Right lobe of liver (tissue), 6 donors: Measurements from ENCODE around the gene ELF2. TPM values are rescaled to one million over a fixed set of nuclear protein-coding genes. Genes with fewer than 3 reads are reported as not detected.
"Not testable (repeated sequence)": the region's sequence is repeated elsewhere in the genome, so short reads cannot be mapped to it uniquely, and the experiment has no call there.

Experiments used
- ATAC-seq, 4 donors: fragments of 200-7000 bp; cut with Tn5 transposase; one replicate each; pipeline ENCODE4 v1.9.1; 2020; ENCODE audit warnings: mild to moderate bottlenecking in 4 of 4, moderate library complexity in 4 of 4
- DNase-seq, 3 donors: peaks; one replicate each; pipeline ENCODE4 v3.0.0-alpha.2; 2020
- H3K27ac ChIP-seq, 3 donors: fragments of 200-600 bp; one replicate each; pipeline ENCODE4 v1.8.0; 2022
- H3K27me3 ChIP-seq, 2 donors: fragments of 200-600 bp; one replicate each; pipeline ENCODE4 v1.8.0; 2022
- H3K36me3 ChIP-seq, 4 donors: fragments of 200-600 bp; sonication (generic) in 1 of 4; one replicate each; pipeline versions ENCODE4 v1.5.1 to v1.8.0; 2017 to 2022; ENCODE audit warnings: control low read depth in 1 of 4
- H3K4me1 ChIP-seq, 4 donors: fragments of 200-600 bp; sonication (generic) in 1 of 4; one replicate each; pipeline versions ENCODE4 v1.5.1 to v1.8.0; 2017 to 2022; ENCODE audit warnings: control low read depth in 1 of 4
- H3K4me3 ChIP-seq, 3 donors: fragments of 200-600 bp; one replicate each; pipeline ENCODE4 v1.8.0; 2022
- H3K9me3 ChIP-seq, 4 donors: fragments of 200-600 bp; sonication (generic) in 1 of 4; one replicate each; pipeline versions ENCODE4 v1.5.1 to v1.8.0; 2017 to 2022; ENCODE audit warnings: control low read depth in 1 of 4
- CTCF ChIP-seq, 4 donors: fragments of 200-600 bp in 3 of 4; fragments of 450-650 bp in 1 of 4; IDR thresholded peaks; one replicate each; pipeline versions ENCODE4 v1.5.1 to v1.8.0; 2016 to 2022; ENCODE audit warnings: antibody characterized with exemption in 4 of 4, mild to moderate bottlenecking in 2 of 4
- POLR2A ChIP-seq: fragments of 450-650 bp; IDR thresholded peaks from one replicate; pipeline ENCODE4 v1.6.1; 2017; ENCODE audit warnings: antibody characterized with exemption, mild to moderate bottlenecking
- WGBS: methylation state at CpG from one replicate; pipeline ENCODE4 v1.1.6; 2018; ENCODE audit warnings: low coverage, low lambda C conversion rate; ENCODE audit not compliant: insufficient coverage; ENCODE audit errors: missing lambda C conversion rate; 5-methylcytosine and 5-hydroxymethylcytosine counted together
- intact Hi-C, 2 donors: fragments of 100-400 bp; cut with DNase I; formaldehyde crosslinking; loops; one replicate each; pipeline versions ENCODE4 v1.11.2 to v1.14.1; 2022
- total RNA-seq, 6 experiments: library from RNA; depleted of rRNA in 2 of 6; stranded (reverse); fragments of >200 nt in 2 of 6; fragmentation: NEBNext Ultra II Directional in 3 of 6; extraction: Animal tissue kit (Norgen Biotek cat#: 25700) in 3 of 6; gene quantifications; one replicate each; pipeline versions ENCODE4 v1.1.0 to v1.2.4, GENCODE V29; 2016 to 2023
- donor health status: DM: no; HTN: yes; CAD: no.
- donor health status: DM: no; HTN: no; CAD: no.
- donor health status: DM: no; HTN: no; CAD: no.
- donor health status: DM: no; HTN: yes; CAD: no.
- donor health status: DM: no; HTN: yes; CAD: no.

The ELF2 gene
- total RNA-seq, 6 experiments from 2014 or later: 14.0 to 24.3 (median 16.7) TPM

GRCh38 chr4:139118365-139118764 is 58.7 kb downstream of the ELF2 start:
- no peaks in the 10 kb centered on the region for H3K4me1 ChIP-seq
- intact Hi-C loops: loop anchor here in 1 of 2 donors (10.0 kb wide), 1 partner anchor 46 kb away; no protein-coding TSS in a partner anchor
- TF ChIP-seq POLR2A: no peak
- no peak for TF ChIP-seq CTCF (IDR thresholded peaks at IDR 0.05)
- WGBS: 100% methylated on average over 1 of the region's 1 CpG
- H3K9me3 ChIP-seq: no peaks in the 10 kb centered on the region
- ATAC-seq (no peak), DNase-seq (no peak)
- no peak overlapping the region for H3K4me3 ChIP-seq
- H3K27me3 ChIP-seq: no peaks in the 10 kb centered on the region
- no peaks in the 10 kb centered on the region for H3K36me3 ChIP-seq
- H3K27ac ChIP-seq: no peak overlapping the region

GRCh38 chr4:139115226-139115625 is 61.8 kb downstream of the ELF2 start:
- no peaks in the 10 kb centered on the region for H3K9me3 ChIP-seq
- H3K36me3 ChIP-seq: no peaks in the 10 kb centered on the region
- H3K4me3 ChIP-seq: no peak overlapping the region
- no peaks in the 10 kb centered on the region for H3K27me3 ChIP-seq
- H3K4me1 ChIP-seq: no peaks in the 10 kb centered on the region
- peak in 1 of 4 donors; percentile 25 for ATAC-seq
- WGBS: 100% methylated on average over 1 of the region's 44 CpGs
- no peak overlapping the region for H3K27ac ChIP-seq
- intact Hi-C loops: loop anchor here in 1 of 2 donors (10.0 kb wide), 1 partner anchor 50 kb away; no protein-coding TSS in a partner anchor
- no peak for TF ChIP-seq CTCF (IDR thresholded peaks at IDR 0.05)
- no peak for TF ChIP-seq POLR2A
- no peak for DNase-seq

- ATAC-seq, H3K27me3 ChIP-seq, DNase-seq, H3K36me3 ChIP-seq, H3K27ac ChIP-seq, H3K4me3 ChIP-seq, H3K9me3 ChIP-seq, H3K4me1 ChIP-seq: not testable (repeated sequence)
- WGBS: 96% methylated on average over 8 of the region's 18 CpGs
- intact Hi-C loops: loop anchor here in 1 of 2 donors (10.0 kb wide), 1 partner anchor 50 kb away; no protein-coding TSS in a partner anchor
Observed at GRCh38 chr4:139114795-139115194, 62.2 kb downstream of the ELF2 start.

GRCh38 chr4:139112650-139113049 is 64.4 kb downstream of the ELF2 start:
- 95% methylated on average over 5 of the region's 5 CpGs for WGBS
- H3K27me3 ChIP-seq: no peaks in the 10 kb centered on the region
- intact Hi-C loops: loop anchor here in 1 of 2 donors (10.0 kb wide), 1 partner anchor 52 kb away; no protein-coding TSS in a partner anchor
- no peak overlapping the region for H3K27ac ChIP-seq
- no peaks in the 10 kb centered on the region for H3K9me3 ChIP-seq
- TF ChIP-seq CTCF (IDR thresholded peaks at IDR 0.05) (no peak), POLR2A (no peak)
- no peak overlapping the region for H3K4me3 ChIP-seq
- no peaks in the 10 kb centered on the region for H3K4me1 ChIP-seq
- ATAC-seq (no peak), DNase-seq (no peak)
- H3K36me3 ChIP-seq: no peaks in the 10 kb centered on the region

GRCh38 chr4:139108567-139109128 is 68.4 kb downstream of the ELF2 start:
- H3K4me3 ChIP-seq: no peak overlapping the region
- H3K27me3 ChIP-seq: no peaks in the 10 kb centered on the region
- no peaks in the 10 kb centered on the region for H3K9me3 ChIP-seq
- WGBS: 92% methylated on average over 6 of the region's 6 CpGs
- H3K36me3 ChIP-seq: no peaks in the 10 kb centered on the region
- H3K4me1 ChIP-seq: no peaks in the 10 kb centered on the region
- no peak for ATAC-seq
- TF ChIP-seq POLR2A: no peak
- no peak for TF ChIP-seq CTCF (IDR thresholded peaks at IDR 0.05)
- no peak for DNase-seq
- intact Hi-C loops: no loop called here
- no peak overlapping the region for H3K27ac ChIP-seq
